HG03039 (cell line): ENCODE measurements around the gene CACHD1.

ENCODE experiments used
- ATAC-seq: cut with Tn5 transposase; IDR thresholded peaks from one replicate; pipeline ENCODE4 v1.9.1; 2021; ENCODE audit warnings: mild to moderate bottlenecking, moderate library complexity; ENCODE audit not compliant: unreplicated experiment

Gene CACHD1

GRCh38 chr1:64472805-64473204, 2.9 kb downstream of the CACHD1 start:
- ATAC-seq: no peak

- ATAC-seq: no peak
Measured at GRCh38 chr1:64473367-64473766, 3.4 kb downstream of the CACHD1 start.

- ATAC-seq: no peak
Measured at GRCh38 chr1:64474133-64474532, 4.2 kb downstream of the CACHD1 start.

- no peak for ATAC-seq
Measured at GRCh38 chr1:64474665-64475439, 4.9 kb downstream of the CACHD1 start.

GRCh38 chr1:64476251-64476952, 6.5 kb downstream of the CACHD1 start:
- ATAC-seq: no peak

- no peak for ATAC-seq
Measured at GRCh38 chr1:64478594-64479470, 8.9 kb downstream of the CACHD1 start.

- no peak for ATAC-seq
Measured at GRCh38 chr1:64479874-64480273, 9.9 kb downstream of the CACHD1 start.

GRCh38 chr1:64480999-64481772, 11.3 kb downstream of the CACHD1 start:
- no peak for ATAC-seq

- ATAC-seq: no peak
Measured at GRCh38 chr1:64482128-64482527, 12.2 kb downstream of the CACHD1 start.

- no peak for ATAC-seq
Measured at GRCh38 chr1:64482720-64483119, 12.8 kb downstream of the CACHD1 start.

- no peak for ATAC-seq
Measured at GRCh38 chr1:64483731-64484414, 13.9 kb downstream of the CACHD1 start.

- no peak for ATAC-seq
Measured at GRCh38 chr1:64484651-64485050, 14.7 kb downstream of the CACHD1 start.

GRCh38 chr1:64486193-64486592, 16.3 kb downstream of the CACHD1 start:
- no peak for ATAC-seq

GRCh38 chr1:64487061-64487460, 17.1 kb downstream of the CACHD1 start:
- ATAC-seq: no peak

- no peak for ATAC-seq
Measured at GRCh38 chr1:64488862-64489261, 18.9 kb downstream of the CACHD1 start.

- ATAC-seq: no peak
Measured at GRCh38 chr1:64489707-64490106, 19.8 kb downstream of the CACHD1 start.

- ATAC-seq: no peak
Measured at GRCh38 chr1:64490213-64490818, 20.4 kb downstream of the CACHD1 start.

GRCh38 chr1:64492424-64492823, 22.5 kb downstream of the CACHD1 start:
- ATAC-seq: no peak

GRCh38 chr1:64493831-64494230, 23.9 kb downstream of the CACHD1 start:
- no peak for ATAC-seq

GRCh38 chr1:64494659-64495058, 24.7 kb downstream of the CACHD1 start:
- no peak for ATAC-seq
